ENCODE data around the gene LARGE1. TPM values are rescaled to one million over a fixed set of nuclear protein-coding genes. Genes with fewer than 3 reads are reported as not detected.

The LARGE1 gene
- total and polyA plus RNA-seq, 5 donors from 2014 or later, result not detected

GRCh38 chr22:33513388-33514338 is 406.6 kb downstream of the LARGE1 start:
- peaks cover 0 to 1% (median 0%) of the 10 kb centered on the region in 7 donors for H3K9me3 Mint-ChIP-seq
- no peaks in the 10 kb centered on the region for H3K27me3 Mint-ChIP-seq
- no peak overlapping the region for H3K4me3 Mint-ChIP-seq
- H3K4me1 Mint-ChIP-seq, result no peaks in the 10 kb centered on the region
- Histone ChIP-seq H3K27me3 (ENCODE audit: control insufficient read depth, insufficient read depth, low read length) (no peaks in the 10 kb centered on the region), H3K4me3 (ENCODE audit: low read depth, low read length) (no peak overlapping the region), H3K27ac (ENCODE audit: insufficient read depth, low read length, poor library complexity, severe bottlenecking) (no peak overlapping the region), H3K9me3 (ENCODE audit: control insufficient read depth in 2 of 2, low read length in 2 of 2) (no peaks in the 10 kb centered on the region), H3K36me3 (ENCODE audit: control insufficient read depth, insufficient read depth, low read length) (no peaks in the 10 kb centered on the region), H3K4me1 (ENCODE audit: control insufficient read depth, insufficient read depth, low read length, poor library complexity, severe bottlenecking) (no peaks in the 10 kb centered on the region)
- ATAC-seq (ENCODE audit: low read depth in 2 of 2), result no peak
- H3K36me3 Mint-ChIP-seq, result no peaks in the 10 kb centered on the region
- DNase-seq, result no peak
- H3K27ac Mint-ChIP-seq, result no peak overlapping the region

DNA sequence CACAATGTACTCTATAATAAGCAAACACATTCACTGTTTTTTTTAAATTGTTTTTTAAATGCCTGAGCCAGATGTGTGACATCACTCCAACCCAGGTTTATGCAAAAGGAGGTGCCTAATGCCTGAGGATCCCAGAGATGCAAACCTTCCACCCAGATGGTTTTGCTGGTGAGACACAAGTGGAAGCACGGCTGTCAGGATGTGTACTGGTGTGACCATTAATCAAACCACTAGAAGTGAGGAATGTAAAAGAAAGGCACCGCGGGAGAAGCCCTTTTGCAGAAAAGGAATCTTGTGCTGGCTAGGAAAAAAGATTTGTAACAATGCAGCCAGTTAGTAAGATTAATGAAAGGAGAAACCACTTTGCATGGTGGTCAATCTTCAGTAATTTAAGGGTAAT is 407.4 kb downstream of the LARGE1 start:
- Mint-ChIP-seq H3K9me3 (peaks cover 0 to 1% (median 0%) of the 10 kb centered on the region in 7 donors), H3K36me3 (no peaks in the 10 kb centered on the region), H3K4me1 (no peaks in the 10 kb centered on the region), H3K27me3 (no peaks in the 10 kb centered on the region), H3K27ac (no peak overlapping the region), H3K4me3 (no peak overlapping the region)
- Histone ChIP-seq H3K36me3 (ENCODE audit: control insufficient read depth, insufficient read depth, low read length) (no peaks in the 10 kb centered on the region), H3K4me1 (ENCODE audit: control insufficient read depth, insufficient read depth, low read length, poor library complexity, severe bottlenecking) (no peaks in the 10 kb centered on the region), H3K27me3 (ENCODE audit: control insufficient read depth, insufficient read depth, low read length) (no peaks in the 10 kb centered on the region), H3K4me3 (ENCODE audit: low read depth, low read length) (no peak overlapping the region), H3K9me3 (ENCODE audit: control insufficient read depth in 2 of 2, low read length in 2 of 2) (no peaks in the 10 kb centered on the region), H3K27ac (ENCODE audit: insufficient read depth, low read length, poor library complexity, severe bottlenecking) (no peak overlapping the region)
- DNase-seq, result no peak
- ATAC-seq (ENCODE audit: low read depth in 2 of 2), result no peak

DNA sequence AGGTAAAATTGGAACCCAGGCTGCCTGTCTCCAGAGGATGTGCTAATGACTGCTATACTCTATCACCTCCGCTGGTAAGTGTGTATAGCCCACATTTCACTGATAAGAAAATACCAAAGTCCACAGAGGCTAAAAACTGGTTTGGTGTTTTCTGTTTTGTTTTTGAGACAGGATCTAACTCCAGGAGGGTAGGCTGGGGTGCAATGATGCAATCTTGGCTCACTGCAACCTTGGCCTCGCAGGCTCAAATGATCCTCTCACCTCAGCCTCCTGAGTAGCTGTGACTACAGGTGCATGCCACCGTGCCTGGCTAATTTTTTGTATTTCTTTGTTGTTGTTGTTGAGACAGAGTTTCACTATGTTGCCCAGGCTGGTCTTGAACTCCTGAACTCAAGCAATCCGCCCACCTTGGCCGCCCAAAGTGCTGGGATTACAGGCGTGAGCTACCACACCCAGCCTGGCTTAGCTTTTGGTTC is 409.8 kb downstream of the LARGE1 start:
- Histone ChIP-seq H3K27ac (ENCODE audit: insufficient read depth, low read length, poor library complexity, severe bottlenecking) (no peak overlapping the region), H3K36me3 (ENCODE audit: control insufficient read depth, insufficient read depth, low read length) (no peaks in the 10 kb centered on the region), H3K9me3 (ENCODE audit: control insufficient read depth in 2 of 2, low read length in 2 of 2) (no peaks in the 10 kb centered on the region), H3K4me3 (ENCODE audit: low read depth, low read length) (no peak overlapping the region), H3K4me1 (ENCODE audit: control insufficient read depth, insufficient read depth, low read length, poor library complexity, severe bottlenecking) (no peaks in the 10 kb centered on the region), H3K27me3 (ENCODE audit: control insufficient read depth, insufficient read depth, low read length) (no peaks in the 10 kb centered on the region)
- Mint-ChIP-seq H3K9me3 (peaks cover 0 to 1% (median 0%) of the 10 kb centered on the region in 7 donors), H3K27ac (no peak overlapping the region), H3K36me3 (no peaks in the 10 kb centered on the region), H3K4me3 (no peak overlapping the region), H3K4me1 (no peaks in the 10 kb centered on the region), H3K27me3 (no peaks in the 10 kb centered on the region)
- no peak for ATAC-seq (ENCODE audit: low read depth in 2 of 2)
- no peak for DNase-seq

DNA sequence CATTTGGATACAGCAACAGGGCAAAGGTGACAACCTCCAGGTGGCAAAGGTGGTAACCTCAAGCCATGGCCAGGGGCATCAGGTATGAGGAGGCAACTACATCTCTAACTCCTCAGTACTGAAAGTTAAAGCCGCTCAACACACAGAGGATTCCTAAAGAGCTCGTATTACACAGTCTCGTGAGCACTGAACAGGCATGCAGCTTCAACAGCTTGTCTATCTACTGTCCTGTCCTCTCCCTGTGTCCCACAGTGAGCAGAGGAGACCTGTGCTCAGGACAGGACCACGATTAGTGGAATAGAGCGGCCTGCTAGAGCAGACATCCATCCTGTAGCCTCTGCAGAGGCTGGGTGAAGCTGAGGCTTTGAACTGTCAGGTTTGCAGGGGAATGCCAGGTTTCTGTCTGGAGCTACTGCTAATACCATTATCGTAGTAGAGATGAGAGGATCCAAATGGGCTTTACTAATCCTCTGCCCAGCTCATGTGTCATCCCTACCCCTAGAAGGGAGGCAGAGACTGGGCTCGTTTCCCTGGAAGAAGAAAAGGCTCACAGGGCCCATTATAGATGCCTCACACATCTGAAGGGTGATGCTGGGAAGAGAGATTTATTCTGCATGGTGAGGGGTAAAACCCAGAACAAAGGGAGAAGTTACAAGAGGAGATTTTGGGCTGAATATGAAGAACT is 415.2 kb downstream of the LARGE1 start:
- Histone ChIP-seq H3K27ac (ENCODE audit: insufficient read depth, low read length, poor library complexity, severe bottlenecking) (no peak overlapping the region), H3K9me3 (ENCODE audit: control insufficient read depth in 2 of 2, low read length in 2 of 2) (no peaks in the 10 kb centered on the region), H3K36me3 (ENCODE audit: control insufficient read depth, insufficient read depth, low read length) (no peaks in the 10 kb centered on the region), H3K27me3 (ENCODE audit: control insufficient read depth, insufficient read depth, low read length) (no peaks in the 10 kb centered on the region), H3K4me1 (ENCODE audit: control insufficient read depth, insufficient read depth, low read length, poor library complexity, severe bottlenecking) (no peaks in the 10 kb centered on the region), H3K4me3 (ENCODE audit: low read depth, low read length) (no peak overlapping the region)
- H3K27ac Mint-ChIP-seq, result no peak overlapping the region
- H3K4me3 Mint-ChIP-seq, result no peak overlapping the region
- H3K4me1 Mint-ChIP-seq, result no peaks in the 10 kb centered on the region
- H3K27me3 Mint-ChIP-seq, result peaks cover 5% of the 10 kb centered on the region
- ATAC-seq (ENCODE audit: low read depth in 2 of 2), result no peak
- DNase-seq, result no peak
- H3K9me3 Mint-ChIP-seq, result peaks cover 0 to 4% (median 0%) of the 10 kb centered on the region in 7 donors
- H3K36me3 Mint-ChIP-seq, result no peaks in the 10 kb centered on the region

DNA sequence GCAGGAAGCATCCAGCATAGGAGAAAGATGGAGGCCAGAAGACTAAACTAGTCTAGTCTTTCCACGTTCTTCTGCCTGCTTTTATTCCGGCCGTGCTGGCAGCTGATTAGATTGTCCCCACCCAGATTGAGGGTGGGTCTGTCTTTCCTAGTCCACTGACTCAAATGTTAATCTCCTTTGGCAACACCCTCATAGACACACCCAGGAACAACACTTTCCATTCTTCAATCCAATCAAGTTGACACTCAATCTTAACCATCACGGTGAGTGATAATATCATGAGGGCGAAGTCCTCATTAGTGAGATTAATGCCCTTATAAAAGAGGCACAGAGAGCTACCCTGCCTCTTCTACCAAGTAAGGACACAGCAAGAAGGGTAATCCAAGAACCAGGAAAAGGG is 424.2 kb downstream of the LARGE1 start:
- Mint-ChIP-seq H3K27me3 (no peaks in the 10 kb centered on the region), H3K4me1 (peaks cover 0 to 3% (median 0%) of the 10 kb centered on the region in 4 donors), H3K36me3 (no peaks in the 10 kb centered on the region), H3K9me3 (peaks cover 0 to 5% (median 2%) of the 10 kb centered on the region in 7 donors), H3K27ac (no peak overlapping the region), H3K4me3 (no peak overlapping the region)
- Histone ChIP-seq H3K27me3 (ENCODE audit: control insufficient read depth, insufficient read depth, low read length) (no peaks in the 10 kb centered on the region), H3K4me3 (ENCODE audit: low read depth, low read length) (no peak overlapping the region), H3K36me3 (ENCODE audit: control insufficient read depth, insufficient read depth, low read length) (no peaks in the 10 kb centered on the region), H3K9me3 (ENCODE audit: control insufficient read depth in 2 of 2, low read length in 2 of 2) (no peaks in the 10 kb centered on the region), H3K27ac (ENCODE audit: insufficient read depth, low read length, poor library complexity, severe bottlenecking) (no peak overlapping the region), H3K4me1 (ENCODE audit: control insufficient read depth, insufficient read depth, low read length, poor library complexity, severe bottlenecking) (no peaks in the 10 kb centered on the region)
- ATAC-seq (ENCODE audit: low read depth in 2 of 2), result no peak
- no peak for DNase-seq

DNA sequence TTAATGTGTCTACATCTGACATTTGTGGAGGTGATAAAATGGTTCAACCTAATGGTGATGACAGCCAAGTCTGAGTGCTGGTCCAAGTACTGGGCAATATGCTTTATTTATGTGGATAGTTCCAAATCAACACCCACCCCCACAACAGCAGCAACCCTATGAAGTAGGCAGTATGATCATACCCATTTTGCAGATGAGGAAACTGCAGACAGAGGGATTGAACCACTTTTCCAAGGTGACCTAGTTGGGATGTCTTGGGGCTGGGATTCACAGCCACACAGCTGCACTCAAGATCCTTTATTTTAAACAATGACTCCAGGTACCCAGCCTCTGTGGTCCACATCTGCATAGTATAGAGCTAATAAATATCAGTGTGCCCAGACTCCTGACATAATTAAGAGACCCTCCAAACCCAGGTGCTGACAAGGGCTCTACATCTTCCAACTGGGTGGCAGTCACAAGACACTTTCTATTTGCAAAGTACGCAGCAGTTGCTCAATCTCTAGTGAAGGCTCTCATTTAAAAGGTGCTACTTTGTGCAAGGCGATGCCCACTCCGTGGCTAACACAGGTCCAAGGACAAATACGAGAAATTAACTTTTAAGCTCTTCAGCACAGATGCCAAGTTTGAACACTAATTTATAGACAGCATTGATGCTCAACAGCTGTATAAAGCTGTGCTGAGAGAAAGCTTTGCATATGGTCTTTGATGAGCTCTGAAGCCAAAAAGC is 426.6 kb downstream of the LARGE1 start:
- no peak overlapping the region for H3K4me3 ChIP-seq (ENCODE audit: low read depth, low read length)
- Mint-ChIP-seq H3K36me3 (no peaks in the 10 kb centered on the region), H3K4me1 (peaks cover 0 to 3% (median 0%) of the 10 kb centered on the region in 4 donors), H3K4me3 (no peak overlapping the region), H3K9me3 (peaks cover 0 to 5% (median 2%) of the 10 kb centered on the region in 7 donors), H3K27me3 (peaks cover 4% of the 10 kb centered on the region), H3K27ac (no peak overlapping the region)
- H3K36me3 ChIP-seq (ENCODE audit: control insufficient read depth, insufficient read depth, low read length), result no peaks in the 10 kb centered on the region
- no peak overlapping the region for H3K27ac ChIP-seq (ENCODE audit: insufficient read depth, low read length, poor library complexity, severe bottlenecking)
- H3K27me3 ChIP-seq (ENCODE audit: control insufficient read depth, insufficient read depth, low read length), result no peaks in the 10 kb centered on the region
- no peaks in the 10 kb centered on the region for H3K4me1 ChIP-seq (ENCODE audit: control insufficient read depth, insufficient read depth, low read length, poor library complexity, severe bottlenecking)
- DNase-seq (no peak), ATAC-seq (ENCODE audit: low read depth in 2 of 2) (no peak)
- H3K9me3 ChIP-seq (ENCODE audit: control insufficient read depth in 2 of 2, low read length in 2 of 2), result no peaks in the 10 kb centered on the region

DNA sequence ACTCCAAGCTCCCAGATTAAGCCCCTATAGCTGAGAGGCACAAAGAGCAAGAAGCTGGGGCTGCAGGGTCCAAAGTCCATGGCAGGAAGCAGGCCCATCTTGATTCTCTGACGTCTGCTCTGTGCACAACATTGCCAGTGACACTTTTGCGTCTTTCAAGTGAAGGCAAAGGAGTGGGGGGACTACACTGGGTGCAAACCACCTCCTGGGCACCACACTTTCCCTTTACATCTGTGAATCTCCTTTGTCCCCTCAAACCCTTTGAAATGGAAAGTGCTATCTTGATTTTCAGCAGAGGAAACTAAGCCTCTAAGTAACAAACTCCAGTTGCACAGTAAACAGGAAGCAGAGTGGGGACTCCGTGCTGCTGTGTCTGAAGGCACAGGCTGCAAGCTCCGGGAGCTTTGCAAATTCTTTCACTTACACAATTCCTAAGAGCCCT is 428.0 kb downstream of the LARGE1 start:
- H3K4me3 Mint-ChIP-seq, result peak overlapping the region in 1 of 4 donors; percentile 25

More for the DNA sequence above, 428.0 kb downstream of the LARGE1 start:
- Histone ChIP-seq H3K4me1 (ENCODE audit: control insufficient read depth, insufficient read depth, low read length, poor library complexity, severe bottlenecking) (no peaks in the 10 kb centered on the region), H3K4me3 (ENCODE audit: low read depth, low read length) (no peak overlapping the region), H3K9me3 (ENCODE audit: control insufficient read depth in 2 of 2, low read length in 2 of 2) (no peaks in the 10 kb centered on the region), H3K27me3 (ENCODE audit: control insufficient read depth, insufficient read depth, low read length) (no peaks in the 10 kb centered on the region), H3K36me3 (ENCODE audit: control insufficient read depth, insufficient read depth, low read length) (no peaks in the 10 kb centered on the region), H3K27ac (ENCODE audit: insufficient read depth, low read length, poor library complexity, severe bottlenecking) (no peak overlapping the region)
- peaks cover 0 to 3% (median 0%) of the 10 kb centered on the region in 4 donors for H3K4me1 Mint-ChIP-seq
- peaks cover 4% of the 10 kb centered on the region for H3K27me3 Mint-ChIP-seq
- H3K36me3 Mint-ChIP-seq, result no peaks in the 10 kb centered on the region
- ATAC-seq (ENCODE audit: low read depth in 2 of 2) (no peak), DNase-seq (peak in 1 of 3 donors; percentile 16)
- no peak overlapping the region for H3K27ac Mint-ChIP-seq
- H3K9me3 Mint-ChIP-seq, result peaks cover 0 to 5% (median 2%) of the 10 kb centered on the region in 7 donors

All from CD4-positive, CD25-positive, alpha-beta regulatory T cell (primary cell).